Measurements from ENCODE around the gene RNF217.

The RNF217 gene

GRCh38 chr6:124983383-124984083 lies 21.3 kb downstream of the RNF217 start:
- no peak overlapping the region for H3K4me3 ChIP-seq (ENCODE audit: low read depth, low read length)
- ChIA-PET CTCF (interaction anchor here (0.6 to 1.0 kb wide), 2 partner anchors 8 to 11 kb away, joined by 3 read pairs; no protein-coding TSS in a partner anchor), POLR2A (no interaction called here)
- DNase-seq (ENCODE audit: low read depth, low spot score), result no peak
- no peak for TF ChIP-seq CTCF (IDR thresholded peaks at IDR 0.05; ENCODE audit: insufficient read depth, low read length, missing control alignments)

GRCh38 chr6:124984668-124985338 lies 22.6 kb downstream of the RNF217 start:
- ChIA-PET CTCF (no interaction called here), POLR2A (no interaction called here)

GRCh38 chr6:124986164-124986563 lies 23.9 kb downstream of the RNF217 start:
- CTCF ChIA-PET, result interaction anchor here (0.7 to 1.5 kb wide), 2 partner anchors 22 to 126 kb away, joined by 3 read pairs; no protein-coding TSS in a partner anchor
- no peak for DNase-seq (ENCODE audit: low read depth, low spot score)
- no peak overlapping the region for H3K4me3 ChIP-seq (ENCODE audit: low read depth, low read length)
- POLR2A ChIA-PET, result no interaction called here
- no peak for TF ChIP-seq CTCF (IDR thresholded peaks at IDR 0.05; ENCODE audit: insufficient read depth, low read length, missing control alignments)

More at GRCh38 chr6:124984668-124985338, 22.6 kb downstream of the RNF217 start:
- TF ChIP-seq CTCF (IDR thresholded peaks at IDR 0.05; ENCODE audit: insufficient read depth, low read length, missing control alignments), result no peak
- no peak overlapping the region for H3K4me3 ChIP-seq (ENCODE audit: low read depth, low read length)
- no peak for DNase-seq (ENCODE audit: low read depth, low spot score)

- ChIA-PET POLR2A (no interaction called here), CTCF (interaction anchor here (1.2 to 1.5 kb wide), 2 partner anchors 125 to 132 kb away, joined by 3 read pairs; no protein-coding TSS in a partner anchor)
- no peak for TF ChIP-seq CTCF (IDR thresholded peaks at IDR 0.05; ENCODE audit: insufficient read depth, low read length, missing control alignments)
- DNase-seq (ENCODE audit: low read depth, low spot score), result no peak
- no peak overlapping the region for H3K4me3 ChIP-seq (ENCODE audit: low read depth, low read length)
Measured at GRCh38 chr6:124987291-124987690, 25.1 kb downstream of the RNF217 start.

GRCh38 chr6:124987999-124988591 lies 25.9 kb downstream of the RNF217 start:
- DNase-seq (ENCODE audit: low read depth, low spot score), result no peak
- TF ChIP-seq CTCF (IDR thresholded peaks at IDR 0.05; ENCODE audit: insufficient read depth, low read length, missing control alignments), result no peak
- H3K4me3 ChIP-seq (ENCODE audit: low read depth, low read length), result no peak overlapping the region
- ChIA-PET CTCF (interaction anchor here (1.0 to 1.2 kb wide), 3 partner anchors 8 to 131 kb away, joined by 3 to 5 read pairs (median 3); partner anchors contain the start of gene RNF217), POLR2A (no interaction called here)
